Measurements from ENCODE around the gene CDCA3. TPM values are rescaled to one million over a fixed set of nuclear protein-coding genes. Genes with fewer than 3 reads are reported as not detected.

CDCA3 gene
- total and polyA plus RNA-seq, 2 of the 13 experiments (the other 11 are each of a cell fraction or from before 2014, with no cell fraction given) = 32.7 to 56.5 TPM

- TF ChIP-seq, protein P1, sequence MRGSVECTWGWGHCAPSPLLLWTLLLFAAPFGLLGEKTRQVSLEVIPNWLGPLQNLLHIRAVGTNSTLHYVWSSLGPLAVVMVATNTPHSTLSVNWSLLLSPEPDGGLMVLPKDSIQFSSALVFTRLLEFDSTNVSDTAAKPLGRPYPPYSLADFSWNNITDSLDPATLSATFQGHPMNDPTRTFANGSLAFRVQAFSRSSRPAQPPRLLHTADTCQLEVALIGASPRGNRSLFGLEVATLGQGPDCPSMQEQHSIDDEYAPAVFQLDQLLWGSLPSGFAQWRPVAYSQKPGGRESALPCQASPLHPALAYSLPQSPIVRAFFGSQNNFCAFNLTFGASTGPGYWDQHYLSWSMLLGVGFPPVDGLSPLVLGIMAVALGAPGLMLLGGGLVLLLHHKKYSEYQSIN (CRISPR knock-in tag; IDR thresholded peaks at IDR 0.05; ENCODE audit: borderline replicate concordance) = no peak
- TF ChIP-seq ZNF253 (CRISPR knock-in tag; IDR thresholded peaks at IDR 0.05; ENCODE audit: borderline replicate concordance) = no peak
- no peak for TF ChIP-seq ZNF549 (CRISPR knock-in tag; IDR thresholded peaks at IDR 0.05)
- 0 out of 2 replicates have a peak, but pooled peaks have one; percentile 64 for TF ChIP-seq ZNF589 (CRISPR knock-in tag; conservative IDR thresholded peaks at IDR 0.05)
- no peak for TF ChIP-seq XBP1 (CRISPR knock-in tag; IDR thresholded peaks at IDR 0.05)
- peak; percentile 82; the same call in 1 of the 2 replicates for TF ChIP-seq ZNF101 (CRISPR knock-in tag; IDR thresholded peaks at IDR 0.05; ENCODE audit: borderline replicate concordance, low read depth)
- no peak for TF ChIP-seq ZNF749 (CRISPR knock-in tag; IDR thresholded peaks at IDR 0.05; ENCODE audit: borderline replicate concordance)
- peak; percentile 67; the same call in 1 of the 2 replicates for TF ChIP-seq ZSCAN29 (CRISPR knock-in tag; conservative IDR thresholded peaks at IDR 0.05)
- no peak for TF ChIP-seq GPN1 (CRISPR knock-in tag; IDR thresholded peaks at IDR 0.05; ENCODE audit: borderline replicate concordance)
- TF ChIP-seq STAT5B (CRISPR knock-in tag; IDR thresholded peaks at IDR 0.05) = no peak
- TF ChIP-seq ZNF20 (CRISPR knock-in tag; IDR thresholded peaks at IDR 0.05) = no peak
- TF ChIP-seq KDM3A (CRISPR knock-in tag; IDR thresholded peaks at IDR 0.05; ENCODE audit: low read depth) = 0 out of 2 replicates have a peak, but pooled peaks have one; percentile 18
- TF ChIP-seq DR1 (CRISPR knock-in tag; IDR thresholded peaks at IDR 0.05) = no peak; the same call in none of the 2 replicates
- no peak for TF ChIP-seq MATR3 (CRISPR knock-in tag; IDR thresholded peaks at IDR 0.05)
- no peak; the same call in 1 of the 2 replicates for TF ChIP-seq NR2F2 (IDR thresholded peaks at IDR 0.05; ENCODE audit: borderline replicate concordance, low read depth)
- no peak for TF ChIP-seq ZFP36L2 (CRISPR knock-in tag; IDR thresholded peaks at IDR 0.05)
- TF ChIP-seq ZNF205 (CRISPR knock-in tag; IDR thresholded peaks at IDR 0.05) = no peak; the same call in 1 of the 2 replicates
- TF ChIP-seq ZNF672 (CRISPR knock-in tag; IDR thresholded peaks at IDR 0.05) = peak; percentile 86; the same call in 1 of the 2 replicates
- TF ChIP-seq HDAC6 (IDR thresholded peaks at IDR 0.05; ENCODE audit: low read depth, low read length) = no peak
- 0 out of 2 replicates have a peak, but pooled peaks have one; percentile 30 for TF ChIP-seq GATA4 (IDR thresholded peaks at IDR 0.05; ENCODE audit: borderline replicate concordance, low read depth)
- TF ChIP-seq RXRA (CRISPR knock-in tag; IDR thresholded peaks at IDR 0.05) = peak; percentile 71; the same call in 1 of the 2 replicates
- peak; percentile 56 for TF ChIP-seq THAP11 (CRISPR knock-in tag; IDR thresholded peaks at IDR 0.05)
- TF ChIP-seq ZBTB7A (CRISPR knock-in tag; IDR thresholded peaks at IDR 0.05) = peak; percentile 95
- TF ChIP-seq, protein P2, sequence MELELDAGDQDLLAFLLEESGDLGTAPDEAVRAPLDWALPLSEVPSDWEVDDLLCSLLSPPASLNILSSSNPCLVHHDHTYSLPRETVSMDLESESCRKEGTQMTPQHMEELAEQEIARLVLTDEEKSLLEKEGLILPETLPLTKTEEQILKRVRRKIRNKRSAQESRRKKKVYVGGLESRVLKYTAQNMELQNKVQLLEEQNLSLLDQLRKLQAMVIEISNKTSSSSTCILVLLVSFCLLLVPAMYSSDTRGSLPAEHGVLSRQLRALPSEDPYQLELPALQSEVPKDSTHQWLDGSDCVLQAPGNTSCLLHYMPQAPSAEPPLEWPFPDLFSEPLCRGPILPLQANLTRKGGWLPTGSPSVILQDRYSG (CRISPR knock-in tag; IDR thresholded peaks at IDR 0.05) = no peak
- no peak for TF ChIP-seq ZBTB3 (CRISPR knock-in tag; IDR thresholded peaks at IDR 0.05; ENCODE audit: borderline replicate concordance, low read depth)
- no peak for TF ChIP-seq CCAR2 (optimal IDR thresholded peaks at IDR 0.05; ENCODE audit: low read depth, low read length)
- TF ChIP-seq TOPORS (CRISPR knock-in tag; IDR thresholded peaks at IDR 0.05) = no peak; the same call in 1 of the 2 replicates
- no peak for TF ChIP-seq ZNF629 (CRISPR knock-in tag; conservative IDR thresholded peaks at IDR 0.05)
Observed at GRCh38 chr12:6872073-6873048, 21.3 kb upstream of the CDCA3 start (continued).

Measured in HepG2 (cell line).